Esophagus mucosa (tissue), 1 donor: ENCODE results near the gene TSPAN31. TPM values are rescaled to one million over a fixed set of nuclear protein-coding genes. Genes with fewer than 3 reads are reported as not detected.

Source experiments
- ATAC-seq: fragments of 200-7000 bp; cut with Tn5 transposase; one replicate; pipeline ENCODE4 v1.9.1; 2020
- total RNA-seq: library from RNA; stranded (reverse); gene quantifications from one replicate; pipeline ENCODE4 v1.2.4, GENCODE V29; 2023
- donor health status: DM: yes; HTN: yes; CAD: no.

Gene TSPAN31
- total RNA-seq, 1 donor from 2014 or later, result 22.6 TPM

- no peak for ATAC-seq
Measured at GRCh38 chr12:57796996-57797395, 52.2 kb downstream of the TSPAN31 start.

DNA sequence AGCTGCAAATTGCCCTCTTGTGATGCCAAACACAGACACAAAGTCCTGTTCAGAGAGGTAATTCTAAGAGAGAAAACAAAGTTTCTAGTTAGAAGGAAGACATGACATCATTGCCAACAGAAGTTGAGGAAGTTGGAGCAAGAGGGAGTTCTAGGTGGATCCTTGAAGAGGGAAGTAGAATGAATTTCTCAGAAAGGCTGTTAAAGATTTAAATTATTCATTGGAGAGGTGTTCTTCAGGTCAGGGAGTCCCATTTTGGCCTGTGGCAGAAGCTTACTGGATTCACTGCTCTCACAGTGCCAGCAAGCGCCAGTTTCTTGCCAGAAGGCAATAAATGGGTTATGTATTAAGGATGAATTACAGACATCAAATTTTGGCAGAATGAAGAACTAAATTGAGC, 53.1 kb downstream of the TSPAN31 start:
- no peak for ATAC-seq

Other genes with a start within 250 kb of the TSPAN31 start
- 34.8 TPM for gene DDIT3, start 224.5 kb upstream of the TSPAN31 start, total RNA-seq
- gene MBD6, start 222.2 kb upstream of the TSPAN31 start, total RNA-seq, result 50.5 TPM
- 105 TPM for gene DCTN2, start 197.8 kb upstream of the TSPAN31 start, total RNA-seq
- 0.16 TPM for gene KIF5A, start 195.0 kb upstream of the TSPAN31 start, total RNA-seq
- gene PIP4K2C, start 153.8 kb upstream of the TSPAN31 start, total RNA-seq, result 35.8 TPM
- gene DTX3, start 140.2 kb upstream of the TSPAN31 start, total RNA-seq, result 4.1 TPM
- gene ARHGEF25, start 133.6 kb upstream of the TSPAN31 start, total RNA-seq, result 1.5 TPM
- gene B4GALNT1, start 111.8 kb upstream of the TSPAN31 start, total RNA-seq, result 0.04 TPM
- 156 TPM for gene OS9, start 50.9 kb upstream of the TSPAN31 start, total RNA-seq
- gene AGAP2, start 6.3 kb upstream of the TSPAN31 start, total RNA-seq, result 0.64 TPM
- gene CDK4, start 7.3 kb downstream of the TSPAN31 start, total RNA-seq, result 62.3 TPM
- 5.9 TPM for gene MARCHF9, start 10.1 kb downstream of the TSPAN31 start, total RNA-seq
- gene CYP27B1, start 22.0 kb downstream of the TSPAN31 start, total RNA-seq, result 1.6 TPM
- gene METTL1, start 27.1 kb downstream of the TSPAN31 start, total RNA-seq, result 20.2 TPM
- 3.4 TPM for gene EEF1AKMT3, start 27.6 kb downstream of the TSPAN31 start, total RNA-seq
- gene TSFM, start 37.7 kb downstream of the TSPAN31 start, total RNA-seq, result 22.6 TPM
- gene AVIL, start 73.7 kb downstream of the TSPAN31 start, total RNA-seq, result 1.7 TPM
- 49.8 TPM for gene CTDSP2, start 101.7 kb downstream of the TSPAN31 start, total RNA-seq
- gene ATP23, start 196.5 kb downstream of the TSPAN31 start, total RNA-seq, result 7.6 TPM